GM20000 (cell line): ENCODE measurements around the gene SLC35B2.

Experiments used
- DNase-seq: peaks from one replicate; pipeline ENCODE4 v3.0.0; 2012; ENCODE audit warnings: low spot score
- CTCF ChIP-seq: IDR thresholded peaks from 2 replicates; pipeline ENCODE4 v1.5.1; 2012; ENCODE audit warnings: mild to moderate bottlenecking, control low read depth; ENCODE audit errors: extremely low read depth, missing control alignments

Gene SLC35B2

DNA sequence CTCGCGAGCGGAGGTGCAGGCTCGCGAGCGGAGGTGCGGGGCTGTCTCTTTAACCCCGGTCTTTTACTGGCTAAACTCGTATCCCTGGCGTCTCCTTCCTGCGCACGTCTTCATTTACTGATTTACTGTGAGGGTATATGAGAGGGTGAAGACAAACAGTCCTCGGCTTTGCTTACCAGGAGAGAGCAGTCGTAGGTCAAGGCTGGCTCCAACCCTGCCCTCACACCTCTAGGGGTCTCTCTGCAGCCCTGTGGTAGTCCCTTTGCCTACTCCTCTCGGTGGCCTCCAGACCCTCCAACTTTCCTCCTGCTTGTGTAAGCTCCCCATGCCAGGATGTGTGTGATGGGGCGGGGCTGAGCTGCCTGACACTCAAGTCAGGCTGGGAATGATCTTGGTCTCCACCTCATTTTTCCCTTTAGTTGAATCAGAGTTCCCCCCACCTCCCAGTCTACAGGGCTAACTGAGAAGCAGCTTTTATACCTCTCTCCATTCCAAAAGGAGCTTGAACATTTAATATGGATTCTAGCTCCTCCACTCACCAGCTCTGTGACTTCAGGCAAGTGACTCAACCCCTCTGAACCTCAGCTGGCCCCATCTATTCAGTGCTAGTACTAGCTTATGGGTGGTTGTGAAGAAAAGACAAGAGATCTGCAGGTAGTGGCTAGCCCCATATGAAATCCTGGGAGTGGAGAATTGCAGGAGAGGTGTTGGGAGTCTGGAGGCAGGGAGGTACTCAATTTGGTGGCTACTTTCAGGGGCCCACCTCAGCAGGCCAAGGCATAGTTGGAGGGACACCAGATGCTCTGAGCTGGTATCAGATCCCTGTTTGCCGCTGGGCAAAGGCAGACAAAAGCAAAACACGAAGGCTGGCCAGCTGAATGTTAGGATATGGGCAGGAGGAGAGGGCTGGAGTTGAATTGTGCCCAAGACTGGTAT lies 33.0 kb downstream of the SLC35B2 start:
- peak; percentile 55 for DNase-seq
- TF ChIP-seq CTCF, result peak; percentile 20

DNA sequence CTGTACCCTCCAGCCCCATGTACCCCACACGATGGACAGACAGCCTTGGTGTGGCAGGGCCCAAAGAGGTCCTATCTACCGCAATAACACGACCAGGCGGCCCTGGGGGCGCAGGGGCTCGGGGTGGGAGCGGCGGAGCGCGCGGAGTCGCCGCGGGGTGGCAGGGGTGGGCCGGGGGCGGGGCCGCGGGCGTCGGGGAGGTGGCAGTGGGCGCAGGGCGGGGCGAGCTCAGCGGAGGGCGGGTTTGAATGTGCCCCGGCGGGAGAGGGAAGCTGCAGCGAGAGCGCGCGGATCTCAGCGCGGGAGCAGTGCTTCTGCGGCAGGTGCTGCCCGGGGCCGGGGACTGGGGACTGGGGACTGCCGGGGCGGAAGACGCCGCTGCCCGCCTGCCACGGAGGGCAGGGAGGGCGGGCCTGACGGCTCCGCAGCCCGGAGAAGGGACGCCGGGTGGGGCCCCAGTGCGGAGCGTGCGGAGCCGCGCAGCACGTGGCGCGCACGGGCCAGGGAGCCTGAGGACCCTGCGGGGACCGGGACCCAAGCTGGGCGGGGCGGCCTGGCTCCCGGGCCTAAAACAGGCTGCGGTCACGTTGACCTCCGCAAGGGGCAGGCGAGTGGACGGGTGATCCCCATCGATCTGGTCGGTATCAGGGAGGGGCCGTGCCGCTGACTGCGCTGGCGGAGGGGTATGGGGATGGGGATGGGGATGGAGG lies 33.9 kb downstream of the SLC35B2 start, which contains the start of gene SLC29A1:
SLC29A1 (plus strand) TSS at position 277 of the 710 bp plus-strand sequence. CDS start 3,719 bp downstream, outside the sequence.
- TF ChIP-seq CTCF, result no peak
- DNase-seq, result peak; percentile 97

DNA sequence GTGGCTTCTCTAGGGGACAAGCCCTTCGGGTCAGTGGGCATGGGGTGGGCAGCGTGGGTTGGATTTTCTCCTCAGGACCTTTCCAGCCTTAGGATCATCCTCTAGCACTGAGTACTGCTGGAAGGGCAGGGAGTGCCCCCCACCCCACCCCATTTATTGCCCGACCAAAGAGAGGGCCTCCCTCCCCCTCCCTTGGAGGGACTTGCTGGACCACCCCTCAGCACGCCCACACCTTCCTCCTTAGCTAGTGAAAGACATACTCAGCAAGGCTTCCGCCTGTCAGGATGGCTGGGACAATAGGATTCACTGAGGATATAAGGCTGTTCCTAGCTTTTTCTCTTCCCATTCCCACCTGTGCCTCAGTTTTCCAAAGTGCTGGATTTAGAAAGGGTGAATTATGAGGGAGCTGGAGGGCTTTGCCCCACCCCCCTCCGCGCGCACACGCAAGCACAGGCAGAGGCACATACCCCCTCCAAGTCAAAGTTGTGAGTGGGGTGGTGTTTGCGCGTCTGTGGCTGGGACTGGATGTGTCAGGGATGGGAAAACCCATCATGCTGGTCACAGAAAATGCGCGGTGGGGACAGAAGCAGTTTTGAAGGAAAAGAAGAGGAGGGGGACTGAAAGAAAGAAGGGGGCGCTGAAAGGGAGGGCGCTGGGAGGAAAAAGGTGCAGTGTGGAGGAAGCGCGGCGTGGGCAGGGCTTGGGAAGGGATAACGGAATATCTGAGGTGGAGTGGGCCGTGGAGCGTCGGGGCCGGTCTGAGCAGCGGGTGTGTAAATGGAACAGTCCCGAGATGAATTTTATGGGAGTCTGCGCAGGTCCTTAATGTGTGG lies 34.6 kb downstream of the SLC35B2 start:
- no peak for TF ChIP-seq CTCF
- DNase-seq, result peak; percentile 18

DNA sequence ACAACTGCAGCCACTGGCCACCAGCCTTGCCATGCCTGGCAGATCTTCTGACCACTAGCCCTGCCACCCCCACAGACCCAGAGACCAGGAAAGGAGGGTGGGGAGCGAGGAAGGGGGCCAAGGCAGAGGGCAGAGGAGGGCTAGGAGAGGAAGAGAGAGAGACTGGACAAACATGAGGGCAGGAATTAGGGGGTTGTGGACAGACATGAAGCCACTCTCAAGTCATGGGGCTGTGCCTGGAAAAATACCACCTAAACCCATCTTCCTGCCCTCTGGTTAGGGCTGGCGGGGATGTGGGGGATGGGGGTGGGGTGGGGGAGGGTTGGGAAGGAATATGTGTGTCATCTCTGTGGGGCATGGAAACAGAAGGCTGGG lies 35.4 kb downstream of the SLC35B2 start:
- no peak for TF ChIP-seq CTCF
- DNase-seq, result peak; percentile 31

DNA sequence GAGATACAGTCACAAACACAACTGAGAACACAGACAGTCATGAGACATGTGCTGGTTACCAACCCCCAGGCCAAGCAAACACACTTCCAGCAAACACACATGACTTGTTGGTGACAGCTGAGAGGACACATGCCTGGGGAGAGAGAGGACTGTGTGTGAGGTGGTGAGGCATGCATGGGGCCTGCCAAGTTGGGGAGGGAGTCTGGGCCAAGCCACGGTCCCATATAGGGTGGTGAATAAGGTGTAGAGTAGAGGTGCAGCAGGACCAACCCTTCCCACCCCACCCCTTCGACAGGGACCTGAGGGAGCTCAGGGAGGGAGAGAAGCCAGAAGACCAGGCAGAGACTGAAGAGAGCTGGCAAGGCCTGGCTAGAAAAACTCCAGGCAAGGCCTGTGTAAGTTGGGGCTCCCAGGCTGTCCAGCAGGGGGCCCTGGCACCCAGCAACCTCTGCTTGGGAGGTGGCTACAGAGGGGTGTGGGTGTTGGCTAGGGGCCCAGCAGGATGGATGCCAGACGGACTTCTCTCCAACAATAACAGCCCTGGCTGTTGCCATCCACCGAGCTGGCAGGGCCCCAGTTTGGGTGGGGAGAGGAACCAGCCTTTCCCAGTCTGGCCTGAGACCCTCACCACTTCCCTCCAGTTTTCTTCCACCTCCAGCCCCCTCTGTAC lies 35.9 kb downstream of the SLC35B2 start:
- TF ChIP-seq CTCF, result peak; percentile 77
- peak; percentile 88 for DNase-seq

DNA sequence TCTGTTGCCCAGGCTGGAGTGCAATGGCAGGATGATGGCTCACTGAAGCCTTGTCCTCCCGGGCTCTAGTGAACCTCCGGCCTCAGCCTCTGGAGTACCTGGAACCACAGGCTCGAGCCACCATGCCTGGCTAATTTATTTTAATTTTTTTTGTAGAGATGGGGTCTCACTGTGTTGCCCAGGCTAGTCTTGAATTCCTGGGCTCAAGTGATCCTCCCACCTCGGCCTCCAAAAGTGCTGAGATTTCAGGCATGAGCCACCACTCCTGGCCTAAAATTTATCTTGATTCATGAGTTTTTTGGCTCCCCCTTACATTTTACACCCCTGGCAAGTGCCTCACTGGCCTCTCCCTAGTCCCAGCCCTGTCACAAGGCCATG lies 36.4 kb downstream of the SLC35B2 start:
- TF ChIP-seq CTCF, result no peak
- no peak for DNase-seq
